Hepatocyte (in vitro differentiated cells): ENCODE measurements around the gene SYT15. TPM values are rescaled to one million over a fixed set of nuclear protein-coding genes. Genes with fewer than 3 reads are reported as not detected.

Experiments used
- DNase-seq: peaks from one replicate; pipeline ENCODE4 v3.0.0-alpha.2; 2016; ENCODE audit warnings: low spot score
- H2AFZ ChIP-seq: fragments of 200-600 bp; sonication (generic); 2 replicates; pipeline ENCODE4 v1.6.0; 2016; ENCODE audit warnings: antibody characterized with exemption, mild to moderate bottlenecking
- H3K27ac ChIP-seq: fragments of 200-600 bp; sonication (generic); 2 replicates; pipeline ENCODE4 v1.5.1; 2016; ENCODE audit warnings: mild to moderate bottlenecking
- H3K27me3 ChIP-seq: fragments of 200-600 bp; sonication (generic); 2 replicates; pipeline ENCODE4 v1.6.1; 2016
- H3K36me3 ChIP-seq: fragments of 200-600 bp; sonication (generic); replicated peaks from 2 replicates; pipeline ENCODE4 v1.5.1; 2016; ENCODE audit warnings: low read depth; ENCODE audit not compliant: insufficient read depth
- H3K4me1 ChIP-seq: fragments of 200-600 bp; sonication (generic); 2 replicates; pipeline ENCODE4 v1.5.1; 2016; ENCODE audit warnings: mild to moderate bottlenecking, moderate library complexity; ENCODE audit not compliant: insufficient read depth
- H3K4me2 ChIP-seq: fragments of 200-600 bp; sonication (generic); 2 replicates; pipeline ENCODE4 v1.6.0; 2016
- H3K4me3 ChIP-seq: fragments of 200-600 bp; sonication (generic); 2 replicates; pipeline ENCODE4 v1.5.1; 2016; ENCODE audit warnings: mild to moderate bottlenecking
- H3K79me2 ChIP-seq: fragments of 200-600 bp; sonication (generic); 2 replicates; pipeline ENCODE4 v1.6.0; 2017; ENCODE audit warnings: mild to moderate bottlenecking
- H3K9me2 ChIP-seq: fragments of 200-600 bp; sonication (generic); replicated peaks from 2 replicates; pipeline ENCODE4 v1.6.0; 2017; ENCODE audit warnings: mild to moderate bottlenecking; ENCODE audit not compliant: insufficient read depth
- H3K9me3 ChIP-seq: fragments of 200-600 bp; sonication (generic); 2 replicates; pipeline ENCODE4 v1.5.1; 2016; ENCODE audit warnings: low read depth, mild to moderate bottlenecking
- H4K20me1 ChIP-seq: fragments of 200-600 bp; sonication (generic); 2 replicates; pipeline ENCODE4 v1.6.0; 2016; ENCODE audit warnings: mild to moderate bottlenecking; ENCODE audit not compliant: insufficient read depth, poor library complexity, severe bottlenecking
- CTCF ChIP-seq: fragments of 200-600 bp; sonication (generic); IDR thresholded peaks from 2 replicates; pipeline ENCODE4 v1.5.1; 2016; ENCODE audit warnings: antibody characterized with exemption, mild to moderate bottlenecking; ENCODE audit not compliant: poor library complexity
- EZH2 ChIP-seq: fragments of 200-600 bp; sonication (generic); IDR thresholded peaks from 2 replicates; pipeline ENCODE4 v1.6.1; 2016; ENCODE audit warnings: antibody characterized with exemption, mild to moderate bottlenecking, borderline replicate concordance
- EZH2phosphoT487 ChIP-seq: fragments of 200-600 bp; sonication (generic); IDR thresholded peaks from one replicate; pipeline ENCODE4 v1.6.1; 2018; ENCODE audit warnings: antibody characterized with exemption, mild to moderate bottlenecking, low read depth, moderate library complexity; ENCODE audit not compliant: unreplicated experiment, severe bottlenecking
- WGBS: methylation state at CpG from one replicate; pipeline ENCODE4 v1.1.6; 2016; ENCODE audit warnings: low lambda C conversion rate; ENCODE audit errors: missing lambda C conversion rate; 5-methylcytosine and 5-hydroxymethylcytosine counted together
- polyA plus RNA-seq: library from polyadenylated mRNA; unstranded; fragments of >200 nt; fragmentation: Nextera tagmentation; extraction: Ambion mirVana; gene quantifications from 2 replicates; pipeline ENCODE4 v1.2.1, GENCODE V29; 2016
- total RNA-seq: library from RNA; depleted of rRNA; stranded (reverse); fragments of >200 nt; gene quantifications from 2 replicates; pipeline ENCODE4 v1.2.3, GENCODE V29; 2014

The SYT15 gene
- total and polyA plus RNA-seq, 2 experiments from 2014 or later = 1.1 to 2.9 TPM

GRCh38 chr10:46545861-46546590 is 32.9 kb upstream of the SYT15 start:
- no peaks in the 10 kb centered on the region for H4K20me1 ChIP-seq
- no peak overlapping the region for H3K27ac ChIP-seq
- no peaks in the 10 kb centered on the region for H3K9me3 ChIP-seq
- no peak overlapping the region for H2AFZ ChIP-seq
- no peaks in the 10 kb centered on the region for H3K36me3 ChIP-seq
- H3K27me3 ChIP-seq = no peaks in the 10 kb centered on the region
- no peak overlapping the region for H3K4me3 ChIP-seq
- TF ChIP-seq EZH2 (no peak), EZH2phosphoT487 (no peak)
- WGBS = 78% methylated on average over 5 of the region's 5 CpGs
- peaks cover 9% of the 10 kb centered on the region for H3K4me1 ChIP-seq
- H3K9me2 ChIP-seq = no peaks in the 10 kb centered on the region
- no peak for DNase-seq
- H3K79me2 ChIP-seq = no peaks in the 10 kb centered on the region
- H3K4me2 ChIP-seq = no peak overlapping the region

GRCh38 chr10:46546591-46547540 is 32.1 kb upstream of the SYT15 start:
- Histone ChIP-seq H3K36me3 (no peaks in the 10 kb centered on the region), H2AFZ (no peak overlapping the region), H3K9me3 (no peaks in the 10 kb centered on the region), H4K20me1 (no peaks in the 10 kb centered on the region), H3K9me2 (no peaks in the 10 kb centered on the region), H3K4me1 (peaks cover under 1% of the 10 kb centered on the region), H3K27me3 (no peaks in the 10 kb centered on the region), H3K27ac (no peak overlapping the region), H3K4me2 (no peak overlapping the region), H3K79me2 (no peaks in the 10 kb centered on the region), H3K4me3 (no peak overlapping the region)
- WGBS = 82% methylated on average over 11 of the region's 11 CpGs
- TF ChIP-seq EZH2 = no peak
- TF ChIP-seq EZH2phosphoT487 = no peak
- no peak for TF ChIP-seq CTCF
- DNase-seq = no peak

GRCh38 chr10:46547541-46548497 is 31.1 kb upstream of the SYT15 start:
- TF ChIP-seq EZH2 (no peak), EZH2phosphoT487 (no peak), CTCF (no peak)
- no peaks in the 10 kb centered on the region for H3K27me3 ChIP-seq
- no peak overlapping the region for H2AFZ ChIP-seq
- H3K9me3 ChIP-seq = no peaks in the 10 kb centered on the region
- H3K79me2 ChIP-seq = no peaks in the 10 kb centered on the region
- WGBS = 82% methylated on average over 11 of the region's 11 CpGs
- no peaks in the 10 kb centered on the region for H4K20me1 ChIP-seq
- H3K4me3 ChIP-seq = no peak overlapping the region
- DNase-seq = no peak
- no peaks in the 10 kb centered on the region for H3K36me3 ChIP-seq
- no peak overlapping the region for H3K27ac ChIP-seq
- no peak overlapping the region for H3K4me2 ChIP-seq
- no peaks in the 10 kb centered on the region for H3K4me1 ChIP-seq
- no peaks in the 10 kb centered on the region for H3K9me2 ChIP-seq
